Common myeloid progenitor, CD34-positive (primary cell): ENCODE data around the gene TMEM253.

Experiments
- CTCF ChIA-PET: fragments of 350-600 bp; sonication (Branson Sonifier 250); formaldehyde crosslinking; loops from one replicate; lab custom pipeline; 2021; ENCODE audit warnings: antibody characterized with exemption; lab: Charles Lee
- POLR2A ChIA-PET: fragments of 350-600 bp; sonication (Branson Sonifier 250); formaldehyde crosslinking; loops from one replicate; lab custom pipeline; 2021; ENCODE audit warnings: antibody characterized with exemption; lab: Charles Lee
- DNase-seq, 3 donors: peaks; one replicate each; pipeline versions ENCODE4 v3.0.0 to v3.0.0-alpha.2; 2013
- H3K27ac ChIP-seq, 2 experiments: 1 replicate in 1 of 2; 2 replicates in 1 of 2; pipeline ENCODE4 v1.7.0; 2013; ENCODE audit warnings: inconsistent platforms in 2 of 2, low read length in 2 of 2, mild to moderate bottlenecking in 2 of 2, low read depth in 1 of 2, moderate library complexity in 1 of 2; ENCODE audit not compliant: severe bottlenecking in 2 of 2, insufficient read depth in 1 of 2, poor library complexity in 1 of 2
- H3K27me3 ChIP-seq, 5 experiments: replicated peaks in 2 of 5; 1 replicate in 3 of 5; 2 replicates in 2 of 5; pipeline versions ENCODE4 v1.6.1 to v1.7.0; 2013; ENCODE audit warnings: low read length in 4 of 5, mild to moderate bottlenecking in 2 of 5, moderate library complexity in 2 of 5, inconsistent platforms in 1 of 5; ENCODE audit not compliant: insufficient read depth in 5 of 5, control insufficient read depth in 4 of 5
- H3K36me3 ChIP-seq, 4 experiments: 1 replicate in 2 of 4; 2 replicates in 2 of 4; pipeline versions ENCODE4 v1.6.1 to v1.7.0; 2013; ENCODE audit warnings: low read length in 3 of 4, control low read depth in 1 of 4, mild to moderate bottlenecking in 1 of 4; ENCODE audit not compliant: control insufficient read depth in 4 of 4, insufficient read depth in 4 of 4
- H3K4me1 ChIP-seq, 4 experiments: 1 replicate in 3 of 4; 2 replicates in 1 of 4; pipeline versions ENCODE4 v1.6.1 to v1.7.1; 2013; ENCODE audit warnings: low read length in 3 of 4, mild to moderate bottlenecking in 3 of 4, control low read depth in 1 of 4, inconsistent platforms in 1 of 4, moderate library complexity in 1 of 4; ENCODE audit not compliant: control insufficient read depth in 4 of 4, insufficient read depth in 4 of 4; ENCODE audit errors: control extremely low read depth in 1 of 4
- H3K4me3 ChIP-seq, 7 experiments: 1 replicate in 4 of 7; 2 replicates in 3 of 7; pipeline versions ENCODE4 v1.5.1 to v1.7.0; 2013; ENCODE audit warnings: mild to moderate bottlenecking in 7 of 7, low read length in 6 of 7, moderate library complexity in 6 of 7, inconsistent platforms in 2 of 7, low read depth in 2 of 7, control low read depth in 1 of 7; ENCODE audit not compliant: insufficient read depth in 4 of 7, control insufficient read depth in 1 of 7; ENCODE audit errors: extremely low read depth in 1 of 7
- H3K9me3 ChIP-seq, 5 experiments: 1 replicate in 4 of 5; 2 replicates in 1 of 5; pipeline versions ENCODE4 v1.6.1 to v1.7.1; 2013; ENCODE audit warnings: low read length in 4 of 5, mild to moderate bottlenecking in 2 of 5, inconsistent platforms in 1 of 5, low read depth in 1 of 5, moderate library complexity in 1 of 5; ENCODE audit not compliant: control insufficient read depth in 4 of 5, insufficient read depth in 2 of 5; ENCODE audit errors: control extremely low read depth in 1 of 5
- WGBS: methylation state at CpG from one replicate; pipeline ENCODE4 v1.1.5; 2013; ENCODE audit not compliant: insufficient coverage; 5-methylcytosine and 5-hydroxymethylcytosine counted together

The TMEM253 gene

GRCh38 chr14:21057803-21058675 is 42.8 kb upstream of the TMEM253 start, which contains the start of gene RNASE8:
Gene RNASE8, plus strand, starts transcription at chr14:21057822. Its CDS starts 71 bp downstream, at chr14:21057893.
- ChIA-PET CTCF (interaction anchor here (1.1 to 4.7 kb wide), 6 partner anchors 10 to 47 kb away, joined by 3 to 28 read pairs (median 14); no protein-coding TSS in a partner anchor), POLR2A (no interaction called here)
- no peak within 1 kb of the TSS for H3K27ac ChIP-seq
- peak in 1 of 3 donors; percentile 52 for DNase-seq
- peaks cover 0 to 4% (median 0%) of the 10 kb centered on the region in 5 experiments for H3K27me3 ChIP-seq
- no peaks in the 10 kb centered on the region for H3K9me3 ChIP-seq
- no peaks in the 10 kb centered on the region for H3K36me3 ChIP-seq
- no peak within 1 kb of the TSS for H3K4me3 ChIP-seq
- 93% methylated on average over 7 of the region's 8 CpGs for WGBS
- no peaks in the 10 kb centered on the region for H3K4me1 ChIP-seq

DNA sequence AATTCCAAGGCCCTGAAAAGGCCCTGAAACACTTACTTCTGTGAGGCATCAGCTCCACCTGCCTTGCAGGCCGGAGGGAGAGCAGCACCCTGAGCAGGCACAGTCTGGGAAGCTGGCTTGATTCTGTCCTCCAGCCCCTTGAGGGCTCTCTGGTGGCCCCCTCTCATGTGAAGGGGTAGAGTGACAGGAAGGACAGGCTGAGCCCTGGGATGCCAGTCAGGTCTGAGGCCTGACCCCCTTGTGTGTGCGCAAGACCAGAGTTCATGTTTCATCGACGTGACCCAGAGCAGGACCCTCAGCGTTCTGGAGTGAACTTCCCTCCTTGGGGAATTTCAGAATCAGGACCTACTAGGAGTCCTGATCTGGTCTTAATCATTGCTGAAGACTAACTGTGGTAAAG is 42.0 kb upstream of the TMEM253 start:
- Histone ChIP-seq H3K4me3 (no peak overlapping the region), H3K9me3 (no peaks in the 10 kb centered on the region), H3K4me1 (no peaks in the 10 kb centered on the region), H3K27me3 (peaks cover 0 to 4% (median 0%) of the 10 kb centered on the region in 5 experiments), H3K36me3 (no peaks in the 10 kb centered on the region), H3K27ac (no peak overlapping the region)
- ChIA-PET CTCF (interaction anchor here (1.1 to 4.7 kb wide), 5 partner anchors 9 to 46 kb away, joined by 3 to 28 read pairs (median 15); no protein-coding TSS in a partner anchor), POLR2A (no interaction called here)
- no peak for DNase-seq
- 97% methylated on average over 5 of the region's 5 CpGs for WGBS

- Histone ChIP-seq H3K36me3 (no peaks in the 10 kb centered on the region), H3K4me1 (no peaks in the 10 kb centered on the region), H3K9me3 (no peaks in the 10 kb centered on the region), H3K4me3 (no peak overlapping the region), H3K27me3 (peaks cover 0 to 4% (median 0%) of the 10 kb centered on the region in 5 experiments), H3K27ac (no peak overlapping the region)
- ChIA-PET CTCF (interaction anchor here (1.0 to 4.7 kb wide), 9 partner anchors 8 to 64 kb away, joined by 3 to 28 read pairs (median 8); no protein-coding TSS in a partner anchor), POLR2A (no interaction called here)
- no peak for DNase-seq
- WGBS: 88% methylated on average over 7 of the region's 8 CpGs
Measured at GRCh38 chr14:21059842-21060613, 40.8 kb upstream of the TMEM253 start.

DNA sequence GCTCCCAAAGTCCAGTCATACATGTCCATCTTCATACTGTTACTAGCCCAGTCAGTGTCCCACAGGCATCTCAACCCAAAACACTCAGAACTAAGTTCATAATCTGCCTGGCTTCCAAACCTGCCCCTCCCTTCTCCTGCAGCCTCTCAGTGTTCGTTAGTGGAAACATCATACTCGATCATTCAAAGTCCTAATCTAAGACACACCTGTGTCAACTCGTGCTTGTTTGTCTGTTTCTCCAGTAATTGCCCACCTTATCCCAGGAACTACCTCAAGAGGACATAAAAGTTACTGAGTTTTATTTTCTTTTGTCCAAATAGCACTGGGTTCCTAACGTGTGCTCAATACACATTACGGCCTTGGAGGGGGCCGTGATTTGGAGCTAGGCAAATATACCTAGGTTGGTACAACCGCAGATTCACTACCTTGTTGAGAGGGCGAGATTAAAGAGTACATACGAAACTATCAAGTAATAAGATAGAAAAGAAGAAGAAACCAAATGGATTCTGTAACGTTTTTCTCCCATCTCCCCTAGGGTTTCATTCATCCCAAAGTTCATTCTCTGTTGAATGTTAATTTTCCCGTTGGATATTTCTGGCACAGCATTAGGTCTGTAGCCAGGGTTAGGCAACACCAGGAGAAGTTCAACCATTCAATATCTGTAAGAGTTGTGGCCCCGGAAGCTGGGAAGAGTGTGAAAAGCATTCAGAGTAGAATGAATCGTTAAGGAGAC is 40.1 kb upstream of the TMEM253 start:
- no peaks in the 10 kb centered on the region for H3K9me3 ChIP-seq
- 86% methylated on average over 11 of the region's 13 CpGs for WGBS
- H3K27me3 ChIP-seq: peaks cover 0 to 4% (median 0%) of the 10 kb centered on the region in 5 experiments
- H3K4me1 ChIP-seq: no peaks in the 10 kb centered on the region
- POLR2A ChIA-PET: no interaction called here
- no peak for DNase-seq
- H3K27ac ChIP-seq: no peak overlapping the region
- H3K4me3 ChIP-seq: no peak overlapping the region
- H3K36me3 ChIP-seq: no peaks in the 10 kb centered on the region
- CTCF ChIA-PET: interaction anchor here (1.0 to 3.2 kb wide), 8 partner anchors 9 to 64 kb away, joined by 3 to 15 read pairs (median 5); no protein-coding TSS in a partner anchor

- no peak for DNase-seq
- Histone ChIP-seq H3K36me3 (no peaks in the 10 kb centered on the region), H3K27me3 (peaks cover 0 to 4% (median 0%) of the 10 kb centered on the region in 5 experiments), H3K4me3 (no peak overlapping the region), H3K4me1 (no peaks in the 10 kb centered on the region), H3K9me3 (no peaks in the 10 kb centered on the region), H3K27ac (no peak overlapping the region)
- 100% methylated on average over 2 of the region's 3 CpGs for WGBS
- ChIA-PET POLR2A (interaction anchor here (0.5 kb wide), 1 partner anchor 54 kb away, joined by 5 read pairs; no protein-coding TSS in a partner anchor), CTCF (interaction anchor here (1.0 to 3.2 kb wide), 9 partner anchors 10 to 63 kb away, joined by 3 to 15 read pairs (median 4); no protein-coding TSS in a partner anchor)
Measured at GRCh38 chr14:21061347-21061668, 39.6 kb upstream of the TMEM253 start.

GRCh38 chr14:21063479-21063878 is 37.4 kb upstream of the TMEM253 start:
- Histone ChIP-seq H3K4me1 (peaks cover under 1 to 2% (median under 1%) of the 10 kb centered on the region in 4 experiments), H3K9me3 (no peaks in the 10 kb centered on the region), H3K4me3 (no peak overlapping the region), H3K36me3 (no peaks in the 10 kb centered on the region), H3K27me3 (peaks cover 0 to 4% (median 1%) of the 10 kb centered on the region in 5 experiments), H3K27ac (no peak overlapping the region)
- 97% methylated on average over 3 of the region's 3 CpGs for WGBS
- ChIA-PET CTCF (interaction anchor here (0.8 to 3.2 kb wide), 8 partner anchors 13 to 49 kb away, joined by 3 to 12 read pairs (median 4); partner anchors contain the start of gene TMEM253), POLR2A (no interaction called here)
- DNase-seq: no peak
